HL-60 (cell line): ENCODE results near the gene WASF1.
A peak's percentile ranks its signal among the peaks of the same experiment; 100 is the strongest.

Experiments
- DNase-seq, 2 experiments: peaks; one replicate each; pipeline ENCODE4 v3.0.0-alpha.2; 2010 to 2020; ENCODE audit warnings: low read depth in 1 of 2, low spot score in 1 of 2
- H3K27ac ChIP-seq: fragments of 250-450 bp; sonication (Bioruptor Pico); replicated peaks from 2 replicates; pipeline ENCODE4 v1.5.1; 2020; ENCODE audit warnings: mild to moderate bottlenecking, moderate library complexity
- H3K27me3 ChIP-seq: fragments of 250-450 bp; sonication (Bioruptor Pico); 2 replicates; pipeline ENCODE4 v1.5.1; 2021; ENCODE audit warnings: mild to moderate bottlenecking, moderate library complexity; ENCODE audit not compliant: insufficient read depth, poor library complexity, severe bottlenecking
- H3K4me3 ChIP-seq: replicated peaks from 2 replicates; pipeline ENCODE4 v1.5.1; 2011; ENCODE audit warnings: mild to moderate bottlenecking, control low read depth, low read length; ENCODE audit not compliant: insufficient read depth
- GABPA ChIP-seq: IDR thresholded peaks from 2 replicates; pipeline ENCODE4 v1.6.1; 2012; ENCODE audit warnings: low read depth
- POLR2AphosphoS5 ChIP-seq: IDR thresholded peaks from 2 replicates; pipeline ENCODE4 v1.6.1; 2012; ENCODE audit warnings: low read depth
- SPI1 ChIP-seq: IDR thresholded peaks from 2 replicates; pipeline ENCODE4 v1.6.1; 2012; ENCODE audit warnings: low read depth, mild to moderate bottlenecking, borderline replicate concordance
- long read RNA-seq: library from polyadenylated mRNA; unstranded; transcript quantifications from one replicate; pipeline ENCODE4 v2.0.0, GENCODE V29; 2020
- TF ChIP-seq, protein P1 (sequence below): IDR thresholded peaks from one replicate; pipeline ENCODE4 v1.5.1; 2011; ENCODE audit warnings: low read length, control low read depth, inconsistent platforms; ENCODE audit not compliant: insufficient read depth
- TF ChIP-seq, protein P2 (sequence below): IDR thresholded peaks from 2 replicates; pipeline ENCODE4 v1.6.1; 2012; ENCODE audit warnings: low read depth; ENCODE audit not compliant: insufficient replicate concordance

Gene WASF1
- long read RNA-seq, transcript WASF1-205 (9 exons, 2,675 nt): major isoform, 15 of 25 reads
- long read RNA-seq, partial matches to known transcripts: 2 of 25 reads
- long read RNA-seq, other reads (novel, unspliced or antisense): 6 of 25 reads

GRCh38 chr6:110179406-110180227 is at the start of gene WASF1:
Gene WASF1 (minus strand): TSS chr6:110179670. CDS start chr6:110127601, 52,069 bp downstream.
- TF ChIP-seq POLR2AphosphoS5 (no peak), SPI1 (peak; percentile 64; the same call in 1 of the 2 replicates), GABPA (peak; percentile 78)
- TF ChIP-seq, protein P1, sequence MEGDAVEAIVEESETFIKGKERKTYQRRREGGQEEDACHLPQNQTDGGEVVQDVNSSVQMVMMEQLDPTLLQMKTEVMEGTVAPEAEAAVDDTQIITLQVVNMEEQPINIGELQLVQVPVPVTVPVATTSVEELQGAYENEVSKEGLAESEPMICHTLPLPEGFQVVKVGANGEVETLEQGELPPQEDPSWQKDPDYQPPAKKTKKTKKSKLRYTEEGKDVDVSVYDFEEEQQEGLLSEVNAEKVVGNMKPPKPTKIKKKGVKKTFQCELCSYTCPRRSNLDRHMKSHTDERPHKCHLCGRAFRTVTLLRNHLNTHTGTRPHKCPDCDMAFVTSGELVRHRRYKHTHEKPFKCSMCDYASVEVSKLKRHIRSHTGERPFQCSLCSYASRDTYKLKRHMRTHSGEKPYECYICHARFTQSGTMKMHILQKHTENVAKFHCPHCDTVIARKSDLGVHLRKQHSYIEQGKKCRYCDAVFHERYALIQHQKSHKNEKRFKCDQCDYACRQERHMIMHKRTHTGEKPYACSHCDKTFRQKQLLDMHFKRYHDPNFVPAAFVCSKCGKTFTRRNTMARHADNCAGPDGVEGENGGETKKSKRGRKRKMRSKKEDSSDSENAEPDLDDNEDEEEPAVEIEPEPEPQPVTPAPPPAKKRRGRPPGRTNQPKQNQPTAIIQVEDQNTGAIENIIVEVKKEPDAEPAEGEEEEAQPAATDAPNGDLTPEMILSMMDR: no peak
- peak within 1 kb of the TSS; percentile 92 for H3K4me3 ChIP-seq
- H3K27ac ChIP-seq: peak within 1 kb of the TSS; percentile 86
- H3K27me3 ChIP-seq: no peaks in the 10 kb centered on the region
- peak; percentile 90 to 92 for DNase-seq

DNA sequence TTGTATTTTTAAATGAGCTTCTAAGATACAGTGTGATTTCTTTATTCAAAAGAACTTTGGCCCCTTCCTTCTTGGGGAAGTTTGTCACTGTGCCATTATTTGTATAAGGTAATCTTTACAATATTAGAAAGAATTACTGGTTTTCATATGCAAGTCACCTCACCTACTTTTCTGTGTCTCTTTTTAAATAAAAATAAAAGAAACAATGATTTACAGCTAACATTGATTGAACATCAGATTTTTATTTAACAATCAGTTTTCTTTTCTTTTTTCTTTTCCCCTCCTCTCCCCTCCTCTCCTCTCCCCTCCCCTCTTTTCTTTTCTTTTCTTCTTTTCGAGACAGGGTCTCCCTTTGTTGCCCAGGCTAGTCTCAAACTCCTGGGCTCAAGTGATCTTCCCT is 46.8 kb upstream of the WASF1 start:
- TF ChIP-seq, protein P2, sequence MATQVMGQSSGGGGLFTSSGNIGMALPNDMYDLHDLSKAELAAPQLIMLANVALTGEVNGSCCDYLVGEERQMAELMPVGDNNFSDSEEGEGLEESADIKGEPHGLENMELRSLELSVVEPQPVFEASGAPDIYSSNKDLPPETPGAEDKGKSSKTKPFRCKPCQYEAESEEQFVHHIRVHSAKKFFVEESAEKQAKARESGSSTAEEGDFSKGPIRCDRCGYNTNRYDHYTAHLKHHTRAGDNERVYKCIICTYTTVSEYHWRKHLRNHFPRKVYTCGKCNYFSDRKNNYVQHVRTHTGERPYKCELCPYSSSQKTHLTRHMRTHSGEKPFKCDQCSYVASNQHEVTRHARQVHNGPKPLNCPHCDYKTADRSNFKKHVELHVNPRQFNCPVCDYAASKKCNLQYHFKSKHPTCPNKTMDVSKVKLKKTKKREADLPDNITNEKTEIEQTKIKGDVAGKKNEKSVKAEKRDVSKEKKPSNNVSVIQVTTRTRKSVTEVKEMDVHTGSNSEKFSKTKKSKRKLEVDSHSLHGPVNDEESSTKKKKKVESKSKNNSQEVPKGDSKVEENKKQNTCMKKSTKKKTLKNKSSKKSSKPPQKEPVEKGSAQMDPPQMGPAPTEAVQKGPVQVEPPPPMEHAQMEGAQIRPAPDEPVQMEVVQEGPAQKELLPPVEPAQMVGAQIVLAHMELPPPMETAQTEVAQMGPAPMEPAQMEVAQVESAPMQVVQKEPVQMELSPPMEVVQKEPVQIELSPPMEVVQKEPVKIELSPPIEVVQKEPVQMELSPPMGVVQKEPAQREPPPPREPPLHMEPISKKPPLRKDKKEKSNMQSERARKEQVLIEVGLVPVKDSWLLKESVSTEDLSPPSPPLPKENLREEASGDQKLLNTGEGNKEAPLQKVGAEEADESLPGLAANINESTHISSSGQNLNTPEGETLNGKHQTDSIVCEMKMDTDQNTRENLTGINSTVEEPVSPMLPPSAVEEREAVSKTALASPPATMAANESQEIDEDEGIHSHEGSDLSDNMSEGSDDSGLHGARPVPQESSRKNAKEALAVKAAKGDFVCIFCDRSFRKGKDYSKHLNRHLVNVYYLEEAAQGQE: no peak
- no peak for DNase-seq
- Histone ChIP-seq H3K4me3 (no peak overlapping the region), H3K27ac (no peak overlapping the region), H3K27me3 (no peaks in the 10 kb centered on the region)

- DNase-seq: no peak
- no peak overlapping the region for H3K4me3 ChIP-seq
- H3K27me3 ChIP-seq: no peaks in the 10 kb centered on the region
- TF ChIP-seq GABPA (no peak), SPI1 (no peak), POLR2AphosphoS5 (no peak)
- TF ChIP-seq, protein P2: no peak
- TF ChIP-seq, protein P1: no peak
- H3K27ac ChIP-seq: no peak overlapping the region
These were observed 42.3 kb upstream of the WASF1 start for GRCh38 chr6:110221738-110222137.

GRCh38 chr6:110217266-110217665 is 37.8 kb upstream of the WASF1 start:
- no peak for DNase-seq
- no peak for TF ChIP-seq POLR2AphosphoS5
- TF ChIP-seq, protein P1: no peak
- TF ChIP-seq, protein P2: no peak
- no peak for TF ChIP-seq GABPA
- no peak for TF ChIP-seq SPI1
- no peak overlapping the region for H3K27ac ChIP-seq
- no peak overlapping the region for H3K4me3 ChIP-seq
- H3K27me3 ChIP-seq: no peaks in the 10 kb centered on the region
